OCI-LY1 (cell line): Measurements from ENCODE around the gene RAP1GDS1.
A peak's percentile ranks its signal among the peaks of the same experiment; 100 is the strongest.

Source experiments
- H2AFZ ChIP-seq: fragments of 200-600 bp; sonication (generic), shearing (Covaris generic); 2 replicates; pipeline ENCODE4 v1.6.0; 2014; ENCODE audit warnings: antibody characterized with exemption, mild to moderate bottlenecking, low read length
- H3F3A ChIP-seq: fragments of 200-600 bp; sonication (generic), shearing (Covaris generic); 2 replicates; pipeline ENCODE4 v1.6.0; 2014; ENCODE audit warnings: mild to moderate bottlenecking, antibody characterized with exemption, low read length, moderate library complexity; ENCODE audit not compliant: insufficient read depth
- H3K27ac ChIP-seq: fragments of 200-600 bp; sonication (generic); 2 replicates; pipeline ENCODE4 v1.5.1; 2014; ENCODE audit warnings: low read length, mixed run types, mild to moderate bottlenecking, low read depth; ENCODE audit not compliant: poor library complexity, severe bottlenecking
- H3K27me3 ChIP-seq: fragments of 200-600 bp; sonication (generic); 2 replicates; pipeline ENCODE4 v1.6.0; 2014; ENCODE audit warnings: antibody characterized with exemption, mild to moderate bottlenecking, low read length, moderate library complexity; ENCODE audit not compliant: insufficient read depth
- H3K36me3 ChIP-seq: fragments of 200-600 bp; sonication (generic); 2 replicates; pipeline ENCODE4 v1.6.1; 2014; ENCODE audit warnings: mild to moderate bottlenecking, antibody characterized with exemption, low read length, moderate library complexity, mixed read lengths; ENCODE audit not compliant: insufficient read depth
- H3K4me1 ChIP-seq: fragments of 200-600 bp; sonication (generic); 2 replicates; pipeline ENCODE4 v1.5.1; 2014; ENCODE audit warnings: mild to moderate bottlenecking, low read length, moderate library complexity; ENCODE audit not compliant: insufficient read depth, severe bottlenecking
- H3K4me2 ChIP-seq: fragments of 200-600 bp; sonication (generic), shearing (Covaris generic); 2 replicates; pipeline ENCODE4 v1.6.1; 2014; ENCODE audit warnings: low read length
- H3K4me3 ChIP-seq: fragments of 200-600 bp; sonication (generic); 2 replicates; pipeline ENCODE4 v1.5.1; 2014; ENCODE audit warnings: low read length, low read depth, mild to moderate bottlenecking, mixed read lengths; ENCODE audit not compliant: poor library complexity, severe bottlenecking
- H3K79me2 ChIP-seq: fragments of 200-600 bp; shearing (Covaris generic); 2 replicates; pipeline ENCODE4 v1.6.1; 2016; ENCODE audit warnings: mixed run types, low read length, mixed read lengths; ENCODE audit not compliant: insufficient read depth
- H3K9ac ChIP-seq: fragments of 200-600 bp; sonication (generic), shearing (Covaris generic); 2 replicates; pipeline ENCODE4 v1.6.1; 2014; ENCODE audit warnings: mild to moderate bottlenecking, low read length, mixed read lengths
- H3K9me2 ChIP-seq: fragments of 200-600 bp; sonication (generic), shearing (Covaris generic); 2 replicates; pipeline ENCODE4 v1.6.1; 2014; ENCODE audit warnings: low read depth, mild to moderate bottlenecking, low read length, mixed read lengths
- H3K9me3 ChIP-seq: fragments of 200-600 bp; shearing (Covaris generic); 2 replicates; pipeline ENCODE4 v1.6.1; 2014; ENCODE audit warnings: low read length, mixed read lengths
- H4K20me1 ChIP-seq: fragments of 200-600 bp; sonication (generic), shearing (Covaris generic); 2 replicates; pipeline ENCODE4 v1.6.0; 2016; ENCODE audit warnings: mild to moderate bottlenecking, low read length; ENCODE audit not compliant: insufficient read depth
- CTCF ChIP-seq: fragments of 200-600 bp; sonication (generic), shearing (Covaris generic); IDR thresholded peaks from 2 replicates; pipeline ENCODE4 v1.5.1; 2017; ENCODE audit warnings: mild to moderate bottlenecking, antibody characterized with exemption, low read length, moderate library complexity, mixed read lengths
- EZH2 ChIP-seq: fragments of 200-600 bp; sonication (generic), shearing (Covaris generic); IDR thresholded peaks from 2 replicates; pipeline ENCODE4 v1.8.0; 2017; ENCODE audit warnings: borderline replicate concordance, mixed run types, mild to moderate bottlenecking, antibody characterized with exemption, low read length, moderate library complexity, mixed read lengths

Gene RAP1GDS1

GRCh38 chr4:98260047-98260578 is 1.1 kb upstream of the RAP1GDS1 start:
- Histone ChIP-seq H2AFZ (no peak overlapping the region), H3K27ac (no peak overlapping the region), H3K79me2 (peaks cover 34% of the 10 kb centered on the region), H3K36me3 (no peaks in the 10 kb centered on the region), H3K4me1 (peaks cover 23% of the 10 kb centered on the region), H3K9ac (peak overlapping the region; percentile 89), H3K4me2 (peak overlapping the region; percentile 75), H3K9me2 (no peaks in the 10 kb centered on the region), H4K20me1 (no peaks in the 10 kb centered on the region), H3K4me3 (peak overlapping the region; percentile 86), H3K9me3 (no peaks in the 10 kb centered on the region), H3F3A (no peaks in the 10 kb centered on the region), H3K27me3 (no peaks in the 10 kb centered on the region)
- TF ChIP-seq CTCF (no peak), EZH2 (no peak)

DNA sequence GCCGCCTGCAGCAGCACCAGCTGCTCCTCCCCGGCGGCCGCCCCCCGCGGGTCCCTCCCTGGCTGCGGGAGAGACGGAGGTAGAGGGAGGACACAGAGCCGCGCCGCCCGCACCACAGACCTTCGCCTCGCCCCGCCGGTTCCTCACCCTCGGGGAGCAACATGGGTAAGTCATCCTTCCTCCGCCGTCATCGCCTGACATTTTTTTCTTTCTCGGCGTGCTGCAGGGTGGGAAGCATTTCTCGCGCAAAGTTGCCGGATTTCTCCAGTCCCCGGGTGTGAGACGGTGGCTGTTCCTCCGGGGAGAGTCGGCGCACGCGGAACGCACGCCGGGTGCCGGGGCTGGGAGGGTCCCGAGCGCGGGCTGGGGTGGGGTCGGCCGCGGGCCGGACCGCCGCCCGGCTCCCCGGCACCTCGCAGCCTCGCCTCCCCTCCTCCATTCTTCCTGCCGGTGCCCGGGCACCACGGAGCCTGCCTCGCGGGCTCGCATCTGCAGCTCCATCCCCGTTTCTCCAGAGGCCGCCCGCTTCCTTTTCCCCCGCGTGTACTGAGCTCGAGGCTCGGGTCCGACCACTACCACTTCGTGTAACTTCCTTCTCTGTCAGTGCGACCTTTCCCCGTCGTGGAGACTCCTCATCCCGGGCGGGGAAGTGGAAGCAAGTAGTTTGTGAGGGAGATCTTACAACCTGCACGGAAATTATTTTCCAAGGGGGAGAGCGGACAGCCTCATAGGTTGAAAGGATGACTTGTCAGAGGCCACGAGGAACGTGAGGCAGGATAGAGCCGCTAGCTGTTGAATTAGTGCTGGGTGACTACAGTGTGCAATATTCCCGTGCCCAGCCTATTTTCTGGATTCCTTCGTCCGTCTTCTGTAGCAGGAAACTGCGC is 464 bp downstream of the RAP1GDS1 start:
- Histone ChIP-seq H3K4me3 (peak overlapping the region; percentile 86), H3K4me1 (peaks cover 23% of the 10 kb centered on the region), H3K36me3 (no peaks in the 10 kb centered on the region), H3K27ac (peak overlapping the region; percentile 11), H3K9ac (peak overlapping the region; percentile 94), H3F3A (no peaks in the 10 kb centered on the region), H3K27me3 (no peaks in the 10 kb centered on the region), H3K9me3 (no peaks in the 10 kb centered on the region), H4K20me1 (no peaks in the 10 kb centered on the region), H3K4me2 (peak overlapping the region; percentile 72), H3K79me2 (peaks cover 46% of the 10 kb centered on the region), H2AFZ (no peak overlapping the region), H3K9me2 (no peaks in the 10 kb centered on the region)
- no peak for TF ChIP-seq EZH2
- no peak for TF ChIP-seq CTCF

GRCh38 chr4:98262431-98262830 is 1.2 kb downstream of the RAP1GDS1 start:
- H3K27me3 ChIP-seq = no peaks in the 10 kb centered on the region
- H3K9me2 ChIP-seq = no peaks in the 10 kb centered on the region
- H3K4me3 ChIP-seq = peak overlapping the region; percentile 86
- peaks cover 23% of the 10 kb centered on the region for H3K4me1 ChIP-seq
- H3F3A ChIP-seq = no peaks in the 10 kb centered on the region
- H3K27ac ChIP-seq = peak overlapping the region; percentile 44
- TF ChIP-seq CTCF = no peak
- no peak for TF ChIP-seq EZH2
- peak overlapping the region; percentile 72 for H3K4me2 ChIP-seq
- no peak overlapping the region for H2AFZ ChIP-seq
- H3K79me2 ChIP-seq = peaks cover 54% of the 10 kb centered on the region
- peaks cover 2% of the 10 kb centered on the region; the same call in 1 of the 2 replicates for H3K9me3 ChIP-seq
- peaks cover 5% of the 10 kb centered on the region; the same call in 1 of the 2 replicates for H3K36me3 ChIP-seq
- H4K20me1 ChIP-seq = no peaks in the 10 kb centered on the region
- peak overlapping the region; percentile 94 for H3K9ac ChIP-seq
